ENCODE data around the gene DDAH1.
A peak's percentile ranks its signal among the peaks of the same experiment; 100 is the strongest.

DDAH1 gene

DNA sequence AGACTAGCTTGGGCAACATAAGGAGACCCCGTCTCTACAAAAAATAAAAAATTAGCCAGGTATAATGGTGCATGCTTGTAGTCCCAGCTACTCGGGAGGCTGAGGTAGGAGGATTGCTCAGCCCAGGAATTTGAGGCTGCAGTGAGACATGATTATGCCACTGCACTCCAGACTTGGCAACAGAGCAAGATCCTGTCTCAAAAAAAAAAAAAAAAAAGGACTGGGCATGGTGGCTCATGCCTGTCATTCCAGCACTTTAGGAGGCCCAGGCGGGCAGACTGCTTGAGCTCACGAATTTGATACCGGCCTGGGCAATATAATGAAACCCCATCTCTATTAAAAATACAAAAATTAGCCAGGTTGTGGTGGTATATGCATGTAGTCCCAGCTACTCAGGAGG, 141.2 kb downstream of the DDAH1 start:
- DNase-seq: no peak

DNA sequence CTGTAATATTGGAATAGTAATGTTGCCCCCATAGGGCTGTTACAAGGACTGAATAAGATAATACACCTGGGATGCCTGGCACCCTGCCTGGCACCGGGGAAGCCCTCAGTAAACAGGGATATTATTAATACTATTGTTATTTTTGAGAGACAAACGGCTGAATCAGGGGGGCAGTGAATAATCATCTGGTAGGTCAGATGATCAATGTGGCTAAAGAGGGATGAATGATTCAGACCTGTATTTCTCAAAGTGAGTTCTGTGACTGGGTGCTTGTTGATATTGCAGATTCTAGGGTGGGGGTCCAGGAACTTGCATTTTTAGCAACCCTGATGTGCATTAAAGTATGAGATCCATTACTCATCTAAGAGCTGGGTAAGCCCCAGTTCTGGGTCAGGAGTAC, 142.3 kb downstream of the DDAH1 start:
- no peak for DNase-seq

DNA sequence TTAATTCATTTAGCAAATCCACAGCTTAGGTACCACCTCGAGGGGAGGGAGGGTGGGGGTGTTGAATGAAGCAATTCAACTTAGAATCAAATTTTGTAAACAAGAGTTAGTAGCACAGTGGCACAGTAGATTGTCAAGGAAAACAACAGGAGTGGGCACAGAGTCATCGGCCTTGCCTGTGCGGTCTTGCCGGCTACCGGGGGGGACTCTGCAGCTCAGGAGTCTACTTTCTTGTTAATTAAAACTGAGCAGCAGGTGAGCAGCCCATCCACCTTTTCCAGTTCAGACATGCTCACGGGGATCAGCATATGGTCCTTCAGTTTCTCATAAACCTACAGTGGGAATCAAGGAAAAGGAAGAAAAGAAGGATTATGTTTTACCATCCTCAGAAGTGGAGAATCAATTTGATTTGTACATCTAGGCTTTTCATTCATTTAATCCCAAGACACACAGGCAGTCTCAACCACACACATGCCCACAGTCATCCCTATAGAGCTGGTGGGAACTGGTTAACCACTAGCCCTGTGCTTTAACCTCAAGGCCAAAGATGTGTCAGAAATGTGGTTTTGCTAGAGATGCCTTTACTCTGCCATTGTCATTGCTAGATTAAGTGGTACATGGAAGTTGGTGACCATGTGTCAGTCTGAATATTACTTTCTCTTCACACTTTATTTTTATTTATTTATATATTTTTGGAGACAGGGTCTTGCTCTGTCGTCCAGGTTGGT, 143.6 kb downstream of the DDAH1 start:
- no peak for DNase-seq

GRCh38 chr1:85320371-85321131, 144.4 kb downstream of the DDAH1 start:
- DNase-seq: no peak

DNA sequence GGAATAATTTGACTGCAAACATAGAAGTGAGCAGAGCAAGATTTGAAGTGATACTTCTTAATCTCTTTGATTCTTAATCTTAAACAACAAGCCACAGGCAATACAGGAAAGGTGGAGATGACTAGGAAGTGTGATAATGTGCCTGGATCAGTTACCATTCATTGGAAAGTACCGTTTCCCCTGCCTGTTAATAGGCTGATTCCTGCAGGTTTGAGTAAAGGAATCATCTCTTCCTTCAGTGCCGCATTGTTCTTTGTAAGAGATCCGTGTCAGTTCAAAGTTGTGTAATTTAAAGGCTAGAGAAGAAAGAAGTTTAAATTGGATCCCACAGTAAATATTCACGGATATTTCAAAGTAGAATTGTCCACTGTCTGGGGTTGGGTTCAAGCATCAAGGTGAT, 145.0 kb downstream of the DDAH1 start:
- no peak for DNase-seq

DNA sequence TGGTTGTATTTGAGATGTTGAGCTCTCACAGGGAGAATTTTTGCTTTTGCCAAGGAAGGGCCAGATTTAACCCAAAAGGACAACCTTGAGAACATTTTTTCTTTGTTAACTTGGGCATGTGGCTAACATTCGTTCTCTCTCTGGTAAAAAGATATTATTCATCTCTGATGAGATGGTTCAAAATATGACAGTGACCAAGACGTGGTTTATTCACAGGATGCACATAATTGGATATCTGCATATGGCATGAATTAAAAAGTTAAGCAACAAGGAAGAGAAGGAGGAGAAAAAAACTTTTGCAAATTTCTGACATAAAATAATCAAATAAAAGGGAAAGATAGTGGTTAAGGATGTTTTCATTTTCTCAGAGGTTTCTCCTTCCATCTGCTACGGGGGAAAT, 145.5 kb downstream of the DDAH1 start:
- no peak for DNase-seq

GRCh38 chr1:85318217-85318616, 146.7 kb downstream of the DDAH1 start:
- DNase-seq: no peak

GRCh38 chr1:85317560-85317959, 147.4 kb downstream of the DDAH1 start:
- no peak for DNase-seq

DNA sequence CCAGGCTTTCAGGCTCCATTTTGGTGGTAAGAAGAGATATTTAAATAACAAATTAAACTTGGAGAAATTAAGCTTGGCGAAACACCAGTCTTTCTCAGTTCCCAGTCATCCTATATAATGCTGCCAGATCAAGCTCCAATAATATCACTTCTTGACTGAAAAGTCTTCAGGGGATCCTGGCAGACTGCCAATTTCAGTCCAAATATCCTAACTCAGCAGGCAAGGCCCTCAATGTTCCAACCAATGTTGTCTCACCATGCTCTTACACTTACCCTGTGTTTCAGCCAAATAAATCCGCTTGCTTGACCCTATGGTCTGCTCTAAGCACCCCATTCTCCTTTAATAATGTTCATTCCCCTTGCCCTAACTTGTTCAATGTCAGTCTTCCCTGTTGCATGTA, 148.6 kb downstream of the DDAH1 start:
- no peak for DNase-seq

DNA sequence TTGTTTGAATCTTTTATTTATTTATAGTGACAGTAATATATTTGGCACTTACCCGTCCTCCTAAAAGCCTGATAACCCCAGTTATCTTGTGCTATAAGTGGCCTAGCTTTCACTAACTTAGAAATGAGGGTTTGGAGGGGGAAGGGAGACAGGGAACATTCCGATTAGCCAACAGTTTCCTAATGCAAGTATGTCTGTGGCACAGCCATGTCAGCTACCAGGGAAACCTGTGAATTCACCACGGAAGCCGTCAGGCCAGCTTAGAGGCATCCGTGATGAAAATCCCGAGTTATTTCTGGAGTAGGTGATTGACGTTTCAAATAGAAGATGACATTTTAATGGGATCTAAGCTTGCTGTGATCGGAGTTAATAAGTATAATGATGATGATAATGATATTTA, 149.2 kb downstream of the DDAH1 start:
- DNase-seq: no peak

GRCh38 chr1:85314726-85315125, 150.2 kb downstream of the DDAH1 start:
- no peak for DNase-seq

- DNase-seq: no peak
Observed at GRCh38 chr1:85313888-85314696, 150.9 kb downstream of the DDAH1 start.

DNA sequence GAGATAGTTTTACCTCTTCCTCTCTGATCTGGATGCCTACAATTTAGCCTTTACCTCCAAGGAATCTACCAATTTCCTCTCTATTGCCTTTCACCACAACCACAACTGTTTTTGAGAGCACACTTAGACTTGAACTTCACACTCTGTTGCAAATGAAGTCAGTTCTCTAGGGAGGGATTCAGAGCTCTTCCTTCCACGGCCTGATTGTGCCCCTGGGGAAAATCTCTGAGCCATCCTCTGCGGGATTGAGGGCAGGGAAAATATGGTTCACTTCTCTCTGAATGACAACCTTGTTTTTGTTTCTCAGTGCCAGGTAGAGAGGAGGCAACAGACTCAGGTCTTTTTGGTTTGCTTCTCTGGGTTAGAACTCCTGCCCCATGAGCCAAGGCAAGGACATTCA, 153.1 kb downstream of the DDAH1 start:
- DNase-seq: no peak

DNA sequence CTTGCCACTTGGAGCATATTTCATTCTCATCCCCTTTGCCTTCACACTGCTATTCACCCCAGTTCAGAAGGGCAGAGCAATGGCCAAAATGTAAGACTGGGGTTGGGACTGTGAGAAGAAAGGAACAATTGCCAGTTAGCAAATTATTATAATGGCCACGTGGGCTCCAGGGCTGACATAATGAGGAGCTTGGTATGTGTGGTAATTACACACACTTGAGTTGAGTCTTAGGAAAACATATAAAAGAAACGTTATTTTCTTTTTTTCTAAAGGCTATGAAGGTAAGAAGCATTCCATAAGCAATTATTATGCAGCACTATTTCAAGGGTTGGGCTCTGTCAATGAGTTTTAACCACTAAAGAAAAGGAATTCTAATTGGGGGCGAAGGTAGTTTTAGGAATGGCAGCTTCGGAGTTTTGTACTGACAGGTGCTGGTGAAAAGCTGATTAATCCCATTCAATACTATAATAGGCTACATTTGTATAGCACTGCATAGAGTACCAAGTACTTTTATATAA, 156.1 kb downstream of the DDAH1 start:
- no peak for DNase-seq

DNA sequence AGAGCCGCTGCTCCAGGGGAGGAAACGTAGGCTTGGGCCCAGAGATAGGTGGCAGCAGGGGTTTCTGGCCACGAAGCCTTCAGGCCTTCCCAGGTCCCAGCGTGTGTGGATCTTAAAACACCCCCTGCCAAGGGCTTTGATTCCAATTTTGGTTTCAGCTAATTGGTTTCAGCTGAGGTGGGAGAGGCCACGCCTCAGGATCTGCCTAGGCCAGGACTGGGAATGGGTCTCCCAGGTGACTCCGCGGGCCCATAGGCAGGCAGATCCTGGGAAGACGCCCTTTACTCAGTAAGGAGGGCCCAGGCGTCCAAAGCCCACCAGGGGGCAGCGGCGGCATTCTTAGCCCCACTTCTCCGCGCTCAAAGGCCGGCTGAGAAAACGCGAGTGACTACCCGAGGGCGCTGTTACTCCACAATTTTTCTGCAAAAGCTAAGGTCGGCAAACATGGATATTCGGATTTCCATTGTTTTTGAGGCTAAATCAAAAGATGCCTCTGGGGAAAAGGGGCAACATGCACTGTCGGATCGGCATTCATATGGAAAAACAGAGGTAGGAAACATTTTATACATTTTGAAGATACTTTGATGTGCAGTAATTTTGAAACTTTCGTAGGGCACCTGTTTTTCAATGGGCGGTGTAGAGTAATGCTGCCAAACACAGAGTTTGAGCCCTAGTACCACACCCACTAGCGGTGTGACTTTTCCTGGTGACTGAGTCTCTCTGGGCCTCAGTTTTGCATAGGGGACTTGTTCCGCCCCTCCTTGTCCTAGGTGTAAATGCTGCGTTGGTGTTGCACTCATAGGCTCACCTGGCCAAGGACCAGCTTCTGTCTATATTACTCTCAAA, 156.7 kb downstream of the DDAH1 start:
- peak; percentile 68 for DNase-seq

DNA sequence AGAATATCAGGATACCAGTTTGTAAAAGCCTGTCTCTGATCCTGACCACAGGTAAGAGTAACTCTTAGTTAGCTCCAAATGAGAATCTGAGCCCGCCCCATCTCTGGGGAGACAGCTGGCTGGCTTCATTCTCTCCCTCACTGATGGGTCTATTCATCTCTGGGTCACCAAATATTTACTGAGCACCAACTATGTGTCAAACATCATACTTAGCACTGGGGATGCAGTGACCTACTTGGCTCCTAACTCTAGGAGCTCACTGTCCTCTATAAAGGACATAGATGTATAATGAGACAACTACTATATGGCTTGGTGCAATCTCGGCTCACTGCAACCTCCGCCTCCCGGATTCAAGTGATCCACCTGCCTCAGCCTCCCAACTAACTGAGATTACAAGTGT, 158.7 kb downstream of the DDAH1 start:
- no peak for DNase-seq

GRCh38 chr1:85303440-85304162, 161.4 kb downstream of the DDAH1 start:
- no peak for DNase-seq

GRCh38 chr1:85300140-85300539, 164.8 kb downstream of the DDAH1 start:
- DNase-seq: no peak

DNA sequence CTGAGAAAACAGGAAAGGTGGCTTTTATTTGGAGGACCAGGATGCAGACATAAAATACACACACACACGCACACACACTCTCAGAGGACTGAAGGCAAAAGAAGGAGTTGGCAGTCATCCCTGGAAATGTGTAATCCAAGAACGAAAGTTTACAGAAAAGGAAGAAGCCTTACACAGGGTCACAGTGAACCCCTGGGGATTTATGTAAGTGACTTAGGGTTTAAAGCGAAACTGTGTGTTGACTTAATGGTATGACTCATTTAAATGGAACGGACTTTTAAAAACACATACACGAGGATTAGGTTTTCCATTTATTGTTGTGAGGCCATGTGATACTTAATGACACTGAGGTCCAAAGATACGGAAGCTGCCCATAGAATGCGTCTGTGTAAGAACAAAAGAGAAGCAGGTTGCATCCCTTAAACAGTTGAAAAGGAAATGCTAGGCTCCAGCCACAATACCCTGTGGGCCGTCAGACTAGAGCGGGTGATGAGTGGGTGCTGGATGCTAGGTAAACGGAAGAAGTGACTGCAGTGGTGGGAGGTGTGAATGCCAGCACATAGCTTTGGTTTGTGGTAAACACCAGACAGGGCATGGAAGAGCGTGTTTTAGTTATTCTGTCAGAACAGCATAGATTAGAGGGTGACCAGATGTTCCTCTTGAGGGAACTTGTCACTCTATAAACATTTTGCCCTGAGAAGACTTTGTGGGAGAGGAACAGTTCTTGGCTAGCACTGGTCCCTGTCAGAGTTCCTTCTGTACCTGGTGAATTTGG, 166.9 kb downstream of the DDAH1 start:
- peak; percentile 70 for DNase-seq

- DNase-seq: no peak
Observed at GRCh38 chr1:85297538-85297854, 167.5 kb downstream of the DDAH1 start.

- no peak for DNase-seq
Observed at GRCh38 chr1:85296980-85297379, 168.0 kb downstream of the DDAH1 start.
